Iris pigment epithelial cell (primary cell): ENCODE data around the gene ROGDI.
A peak's percentile ranks its signal among the peaks of the same experiment; 100 is the strongest.

Experiments used
- DNase-seq: peaks from one replicate; pipeline ENCODE4 v3.0.0-alpha.2; 2011; ENCODE audit warnings: low read depth

ROGDI gene

GRCh38 chr16:4801962-4802658, at the start of gene ROGDI:
TSS of gene ROGDI (minus strand) at chr16:4802633. CDS start at chr16:4802571, 62 bp downstream.
- DNase-seq, result peak; percentile 40

- peak; percentile 18 for DNase-seq
Measured at GRCh38 chr16:4850211-4850610, 47.8 kb upstream of the ROGDI start.

- peak; percentile 70 for DNase-seq
Measured at GRCh38 chr16:4847774-4848587, 45.5 kb upstream of the ROGDI start.

GRCh38 chr16:4846901-4847773, 44.7 kb upstream of the ROGDI start, which contains the start of the genes GLYR1 and UBN1:
TSS of gene GLYR1 (minus strand) at chr16:4847288. CDS start at chr16:4847265, 23 bp downstream.
TSS of gene UBN1 (plus strand) at chr16:4847481. CDS start at chr16:4852918, 5,437 bp downstream.
- DNase-seq, result peak; percentile 98

GRCh38 chr16:4846503-4846900, 44.1 kb upstream of the ROGDI start:
- peak; percentile 68 for DNase-seq

- DNase-seq, result no peak
Measured at GRCh38 chr16:4840984-4841383, 38.6 kb upstream of the ROGDI start.

GRCh38 chr16:4839942-4840341, 37.5 kb upstream of the ROGDI start:
- no peak for DNase-seq

- DNase-seq, result no peak
Measured at GRCh38 chr16:4837733-4838501, 35.5 kb upstream of the ROGDI start.

GRCh38 chr16:4836727-4837126, 34.3 kb upstream of the ROGDI start:
- no peak for DNase-seq

- DNase-seq, result no peak
Measured at GRCh38 chr16:4833584-4833983, 31.2 kb upstream of the ROGDI start.

GRCh38 chr16:4832698-4833343, 30.4 kb upstream of the ROGDI start:
- no peak for DNase-seq

- no peak for DNase-seq
Measured at GRCh38 chr16:4831616-4832015, 29.2 kb upstream of the ROGDI start.

- DNase-seq, result no peak
Measured at GRCh38 chr16:4830408-4830807, 28.0 kb upstream of the ROGDI start.

- DNase-seq, result no peak
Measured at GRCh38 chr16:4828567-4829321, 26.3 kb upstream of the ROGDI start.

GRCh38 chr16:4826980-4827379, 24.5 kb upstream of the ROGDI start:
- DNase-seq, result no peak

GRCh38 chr16:4826526-4826925, 24.1 kb upstream of the ROGDI start:
- no peak for DNase-seq

GRCh38 chr16:4825196-4825595, 22.8 kb upstream of the ROGDI start:
- DNase-seq, result no peak

GRCh38 chr16:4820652-4821051, 18.2 kb upstream of the ROGDI start:
- no peak for DNase-seq

GRCh38 chr16:4814542-4815173, 12.2 kb upstream of the ROGDI start:
- no peak for DNase-seq

GRCh38 chr16:4814046-4814445, 11.6 kb upstream of the ROGDI start:
- DNase-seq, result no peak
